HG03108 (cell line): ENCODE results near the gene SLC17A7.

Experiments used
- ATAC-seq: cut with Tn5 transposase; IDR thresholded peaks from one replicate; pipeline ENCODE4 v1.9.1; 2021; ENCODE audit warnings: moderate library complexity; ENCODE audit not compliant: unreplicated experiment

Gene SLC17A7

GRCh38 chr19:49428547-49429451 lies 12.5 kb downstream of the SLC17A7 start:
- no peak for ATAC-seq

- no peak for ATAC-seq
Measured at GRCh38 chr19:49427855-49428546, 13.3 kb downstream of the SLC17A7 start.

GRCh38 chr19:49427339-49427738 lies 14.0 kb downstream of the SLC17A7 start:
- ATAC-seq = no peak

GRCh38 chr19:49425922-49426592 lies 15.3 kb downstream of the SLC17A7 start:
- ATAC-seq = no peak

GRCh38 chr19:49425178-49425577 lies 16.1 kb downstream of the SLC17A7 start, which contains the start of gene GFY:
GFY (plus strand) TSS chr19:49425388; CDS start chr19:49426431, 1,043 bp downstream.
- ATAC-seq = no peak

GRCh38 chr19:49423985-49424303 lies 17.4 kb downstream of the SLC17A7 start:
- no peak for ATAC-seq

- no peak for ATAC-seq
Measured at GRCh38 chr19:49423071-49423984, 18.0 kb downstream of the SLC17A7 start, which contains the start of gene PTH2. PTH2 (minus strand) TSS chr19:49423441; CDS start chr19:49423339, 102 bp downstream.

GRCh38 chr19:49422407-49423070 lies 18.8 kb downstream of the SLC17A7 start:
- ATAC-seq = no peak

GRCh38 chr19:49421878-49422202 lies 19.5 kb downstream of the SLC17A7 start:
- no peak for ATAC-seq

GRCh38 chr19:49421039-49421877 lies 20.1 kb downstream of the SLC17A7 start:
- ATAC-seq = no peak

GRCh38 chr19:49420227-49420626 lies 21.1 kb downstream of the SLC17A7 start:
- no peak for ATAC-seq

- ATAC-seq = no peak
Measured at GRCh38 chr19:49419173-49419572, 22.2 kb downstream of the SLC17A7 start.

GRCh38 chr19:49418511-49418910 lies 22.8 kb downstream of the SLC17A7 start:
- no peak for ATAC-seq

- ATAC-seq = no peak
Measured at GRCh38 chr19:49417088-49417487, 24.2 kb downstream of the SLC17A7 start.

GRCh38 chr19:49415810-49416200 lies 25.5 kb downstream of the SLC17A7 start:
- ATAC-seq = no peak

GRCh38 chr19:49415102-49415809 lies 26.1 kb downstream of the SLC17A7 start:
- no peak for ATAC-seq

- no peak for ATAC-seq
Measured at GRCh38 chr19:49414256-49414655, 27.1 kb downstream of the SLC17A7 start.

GRCh38 chr19:49413348-49413747 lies 28.0 kb downstream of the SLC17A7 start:
- no peak for ATAC-seq
